Mesendoderm (in vitro differentiated cells): Measurements from ENCODE around the gene PTPN2.
A peak's percentile ranks its signal among the peaks of the same experiment; 100 is the strongest.
"Not testable (repeated sequence)": the region's sequence is repeated elsewhere in the genome, so short reads cannot be mapped to it uniquely, and the experiment has no call there.

Experiments
- DNase-seq: peaks from one replicate; pipeline ENCODE4 v3.0.0; 2013
- H2AK5ac ChIP-seq: 2 replicates; pipeline ENCODE4 v1.6.1; 2013; ENCODE audit warnings: low read length, inconsistent platforms
- H2BK120ac ChIP-seq: 2 replicates; pipeline ENCODE4 v1.6.1; 2013; ENCODE audit warnings: low read depth, mild to moderate bottlenecking, low read length, moderate library complexity, mixed read lengths
- H2BK15ac ChIP-seq: replicated peaks from 2 replicates; pipeline ENCODE4 v1.6.1; 2013; ENCODE audit warnings: low read depth, mild to moderate bottlenecking, moderate library complexity
- H2BK5ac ChIP-seq: 2 replicates; pipeline ENCODE4 v1.6.1; 2013; ENCODE audit warnings: low read length, inconsistent platforms
- H3K18ac ChIP-seq: 2 replicates; pipeline ENCODE4 v1.6.1; 2013; ENCODE audit warnings: mild to moderate bottlenecking, low read length, mixed read lengths
- H3K23ac ChIP-seq: one replicate; pipeline ENCODE4 v1.6.1; 2013; ENCODE audit warnings: low read length
- H3K27ac ChIP-seq: 2 replicates; pipeline ENCODE4 v1.5.1; 2013; ENCODE audit warnings: low read depth, mild to moderate bottlenecking, inconsistent platforms, low read length, moderate library complexity
- H3K27me3 ChIP-seq: 2 replicates; pipeline ENCODE4 v1.6.1; 2013; ENCODE audit warnings: low read length, control low read depth, mild to moderate bottlenecking, inconsistent platforms; ENCODE audit not compliant: insufficient read depth, poor library complexity
- H3K36me3 ChIP-seq: 2 replicates; pipeline ENCODE4 v1.6.1; 2013; ENCODE audit warnings: low read length, inconsistent platforms; ENCODE audit not compliant: control insufficient read depth, insufficient read depth
- H3K4ac ChIP-seq: one replicate; pipeline ENCODE4 v1.6.1; 2013; ENCODE audit warnings: low read depth, mild to moderate bottlenecking, low read length, moderate library complexity
- H3K4me1 ChIP-seq: 2 replicates; pipeline ENCODE4 v1.6.1; 2013; ENCODE audit warnings: low read depth, low read length, inconsistent platforms; ENCODE audit not compliant: control insufficient read depth
- H3K4me2 ChIP-seq: 2 replicates; pipeline ENCODE4 v1.6.1; 2013; ENCODE audit warnings: low read length
- H3K4me3 ChIP-seq: 2 replicates; pipeline ENCODE4 v1.5.1; 2013; ENCODE audit warnings: mild to moderate bottlenecking, low read length
- H3K56ac ChIP-seq: one replicate; pipeline ENCODE4 v1.6.1; 2013; ENCODE audit warnings: low read length
- H3K79me1 ChIP-seq: 2 replicates; pipeline ENCODE4 v1.6.1; 2013; ENCODE audit warnings: low read length, inconsistent platforms
- H3K79me2 ChIP-seq: 2 replicates; pipeline ENCODE4 v1.6.1; 2013; ENCODE audit warnings: mild to moderate bottlenecking, low read length; ENCODE audit not compliant: control insufficient read depth, insufficient read depth
- H3K9ac ChIP-seq: 2 replicates; pipeline ENCODE4 v1.6.1; 2013; ENCODE audit warnings: low read length, inconsistent platforms
- H4K5ac ChIP-seq: one replicate; pipeline ENCODE4 v1.6.1; 2013; ENCODE audit warnings: low read length
- H4K8ac ChIP-seq: one replicate; pipeline ENCODE4 v1.6.1; 2013; ENCODE audit warnings: low read depth, mild to moderate bottlenecking, control low read depth, low read length, moderate library complexity
- WGBS: extraction: QIAGEN DNeasy Blood & Tissue Kit; methylation state at CpG from one replicate; pipeline ENCODE4 v1.1.7; 2013; ENCODE audit warnings: low lambda C conversion rate, missing lambda C conversion rate; ENCODE audit not compliant: insufficient coverage; ENCODE audit errors: extremely low coverage; 5-methylcytosine and 5-hydroxymethylcytosine counted together

PTPN2 gene

GRCh38 chr18:12782521-12782920 is 101.5 kb downstream of the PTPN2 start:
- Histone ChIP-seq H2AK5ac (no peak overlapping the region), H3K4ac (no peak overlapping the region), H3K36me3 (no peaks in the 10 kb centered on the region), H2BK5ac (no peak overlapping the region), H4K5ac (no peak overlapping the region), H3K79me1 (no peaks in the 10 kb centered on the region), H3K56ac (no peak overlapping the region), H3K18ac (no peak overlapping the region), H3K27me3 (no peaks in the 10 kb centered on the region), H3K23ac (no peak overlapping the region), H3K4me1 (no peaks in the 10 kb centered on the region), H3K4me2 (no peak overlapping the region), H3K27ac (no peak overlapping the region), H2BK15ac (no peak overlapping the region), H2BK120ac (no peak overlapping the region), H4K8ac (no peak overlapping the region), H3K79me2 (no peaks in the 10 kb centered on the region), H3K9ac (no peak overlapping the region), H3K4me3 (no peak overlapping the region)
- DNase-seq = no peak
- WGBS = no CpG with 5 or more reads among the region's 6 CpGs

- no peak overlapping the region for H2BK120ac ChIP-seq
- H3K27me3 ChIP-seq = no peaks in the 10 kb centered on the region
- no CpG with 5 or more reads among the region's 21 CpGs for WGBS
- H3K18ac ChIP-seq = no peak overlapping the region
- H3K27ac ChIP-seq = no peak overlapping the region
- no peaks in the 10 kb centered on the region for H3K4me1 ChIP-seq
- H3K4ac ChIP-seq = no peak overlapping the region
- H2AK5ac ChIP-seq = no peak overlapping the region
- H4K8ac ChIP-seq = no peak overlapping the region
- H3K79me2 ChIP-seq = no peaks in the 10 kb centered on the region
- no peaks in the 10 kb centered on the region for H3K79me1 ChIP-seq
- no peak overlapping the region for H2BK5ac ChIP-seq
- no peak overlapping the region for H3K56ac ChIP-seq
- H3K9ac ChIP-seq = no peak overlapping the region
- H3K36me3 ChIP-seq = no peaks in the 10 kb centered on the region
- no peak for DNase-seq
- H3K23ac ChIP-seq = no peak overlapping the region
- no peak overlapping the region for H2BK15ac ChIP-seq
- H4K5ac ChIP-seq = no peak overlapping the region
- no peak overlapping the region for H3K4me3 ChIP-seq
- H3K4me2 ChIP-seq = no peak overlapping the region
Measured at GRCh38 chr18:12779456-12779855, 104.6 kb downstream of the PTPN2 start.

GRCh38 chr18:12779043-12779442 is 105.0 kb downstream of the PTPN2 start:
- Histone ChIP-seq H3K23ac (no peak overlapping the region), H3K4me2 (no peak overlapping the region), H3K27ac (no peak overlapping the region), H3K79me1 (no peaks in the 10 kb centered on the region), H3K36me3 (no peaks in the 10 kb centered on the region), H3K79me2 (no peaks in the 10 kb centered on the region), H2AK5ac (no peak overlapping the region), H2BK120ac (no peak overlapping the region), H4K8ac (no peak overlapping the region), H3K18ac (no peak overlapping the region), H2BK5ac (no peak overlapping the region), H2BK15ac (no peak overlapping the region), H3K4me3 (no peak overlapping the region), H4K5ac (no peak overlapping the region), H3K56ac (no peak overlapping the region), H3K4ac (no peak overlapping the region), H3K27me3 (no peaks in the 10 kb centered on the region), H3K4me1 (no peaks in the 10 kb centered on the region), H3K9ac (no peak overlapping the region)
- WGBS = no CpG with 5 or more reads among the region's 11 CpGs
- peak; percentile 19 for DNase-seq

- Histone ChIP-seq H3K27ac (no peak overlapping the region), H3K4me1 (no peaks in the 10 kb centered on the region), H3K56ac (no peak overlapping the region), H3K79me1 (no peaks in the 10 kb centered on the region), H3K4me2 (no peak overlapping the region), H3K9ac (no peak overlapping the region), H2BK120ac (no peak overlapping the region), H3K4ac (no peak overlapping the region), H3K23ac (no peak overlapping the region), H2BK5ac (no peak overlapping the region), H3K4me3 (no peak overlapping the region), H3K18ac (no peak overlapping the region), H3K36me3 (no peaks in the 10 kb centered on the region), H2BK15ac (no peak overlapping the region), H4K5ac (no peak overlapping the region), H4K8ac (no peak overlapping the region), H2AK5ac (no peak overlapping the region), H3K79me2 (no peaks in the 10 kb centered on the region), H3K27me3 (no peaks in the 10 kb centered on the region)
- WGBS = no CpG with 5 or more reads among the region's 39 CpGs
- no peak for DNase-seq
Measured at GRCh38 chr18:12777500-12777944, 106.5 kb downstream of the PTPN2 start.

DNA sequence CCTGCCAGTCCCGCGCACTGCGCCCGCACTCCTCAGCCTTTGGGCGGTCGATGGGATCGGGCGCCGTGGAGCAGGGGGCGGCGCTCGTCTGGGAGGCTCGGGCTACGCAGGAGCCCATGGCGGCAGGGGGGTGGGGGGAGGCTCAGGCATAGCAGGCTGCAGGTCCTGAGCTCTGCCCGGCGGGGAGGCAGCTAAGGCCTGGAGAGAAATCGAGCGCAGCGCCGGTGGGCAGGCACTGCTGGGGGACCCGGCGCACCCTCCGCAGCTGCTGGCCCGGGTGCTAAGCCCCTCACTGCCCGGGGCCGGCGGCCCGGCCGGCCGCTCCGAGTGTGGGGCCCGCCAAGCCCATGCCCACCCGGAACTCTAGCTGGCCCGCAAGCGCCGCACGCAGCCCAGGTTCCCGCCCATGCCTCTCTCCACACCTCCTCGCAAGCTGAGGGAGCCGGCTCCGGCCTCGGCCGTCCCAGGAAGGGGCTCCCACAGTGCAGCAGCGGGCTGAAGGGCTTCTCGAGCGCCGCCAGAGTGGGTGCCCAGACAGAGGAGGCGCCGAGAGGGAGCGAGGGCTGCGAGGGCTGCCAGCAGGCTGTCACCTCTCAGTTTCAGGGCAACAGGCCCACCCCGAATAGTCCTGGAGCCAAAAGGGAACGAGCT is 107.1 kb downstream of the PTPN2 start:
- peak; percentile 14 for DNase-seq
- no CpG with 5 or more reads among the region's 54 CpGs for WGBS

DNA sequence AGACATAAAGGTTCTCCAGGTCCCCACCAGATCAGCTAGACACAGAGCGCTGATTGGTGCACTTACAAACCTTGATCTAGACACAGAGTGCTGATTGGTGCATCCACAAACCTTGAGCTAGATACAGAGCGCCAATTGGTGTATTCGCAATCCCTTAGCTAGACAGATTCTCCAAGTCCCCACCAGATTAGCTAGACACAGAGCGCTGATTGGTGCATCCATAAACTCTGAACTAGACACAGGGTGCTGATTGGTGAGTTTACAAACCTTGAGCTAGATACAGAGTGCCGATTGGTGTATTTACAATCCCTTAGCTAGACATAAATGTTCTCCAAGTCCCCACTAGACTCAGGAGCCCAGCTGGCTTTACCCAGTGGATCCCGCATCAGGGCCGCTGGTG is 107.6 kb downstream of the PTPN2 start:
- H3K18ac ChIP-seq, H3K79me1 ChIP-seq, H3K23ac ChIP-seq, H2AK5ac ChIP-seq, H2BK15ac ChIP-seq, H3K56ac ChIP-seq, H3K4me3 ChIP-seq, H3K27me3 ChIP-seq, H2BK120ac ChIP-seq, H3K9ac ChIP-seq, H4K8ac ChIP-seq, H2BK5ac ChIP-seq, H3K4me2 ChIP-seq, H4K5ac ChIP-seq, H3K27ac ChIP-seq, H3K4ac ChIP-seq, H3K36me3 ChIP-seq, H3K79me2 ChIP-seq, H3K4me1 ChIP-seq: not testable (repeated sequence)
- WGBS = no CpG with 5 or more reads among the region's 7 CpGs
- peak; percentile 4 for DNase-seq

More for the DNA sequence above, 107.1 kb downstream of the PTPN2 start:
- no peak overlapping the region for H3K4me2 ChIP-seq
- no peak overlapping the region for H4K8ac ChIP-seq
- no peak overlapping the region for H3K18ac ChIP-seq
- peak overlapping the region; percentile 15 for H3K56ac ChIP-seq
- no peak overlapping the region for H3K23ac ChIP-seq
- no peaks in the 10 kb centered on the region for H3K36me3 ChIP-seq
- no peak overlapping the region for H2BK15ac ChIP-seq
- no peak overlapping the region for H2AK5ac ChIP-seq
- H2BK5ac ChIP-seq = no peak overlapping the region
- no peaks in the 10 kb centered on the region for H3K27me3 ChIP-seq
- no peak overlapping the region for H3K4ac ChIP-seq
- H3K79me2 ChIP-seq = no peaks in the 10 kb centered on the region
- no peak overlapping the region for H3K9ac ChIP-seq
- H3K79me1 ChIP-seq = no peaks in the 10 kb centered on the region
- H4K5ac ChIP-seq = no peak overlapping the region
- no peak overlapping the region for H2BK120ac ChIP-seq
- H3K4me3 ChIP-seq = no peak overlapping the region
- H3K27ac ChIP-seq = no peak overlapping the region
- no peaks in the 10 kb centered on the region for H3K4me1 ChIP-seq
